Stomach (tissue), 4 donors: Measurements from ENCODE around the gene ABCC1.

Experiments used
- CTCF ChIP-seq, 7 experiments: fragments of 450-650 bp in 4 of 7; fragments of 200-600 bp in 3 of 7; sonication (generic) in 3 of 7; IDR thresholded peaks; one replicate each; pipeline ENCODE4 v1.5.1; 2016 to 2019; ENCODE audit warnings: antibody characterized with exemption in 7 of 7, control low read depth in 2 of 7, mild to moderate bottlenecking in 1 of 7
- EP300 ChIP-seq: sonication (generic); formaldehyde crosslinking; IDR thresholded peaks from one replicate; pipeline ENCODE4 v1.6.1; 2017; ENCODE audit warnings: antibody characterized with exemption
- POLR2A ChIP-seq, 4 donors: fragments of 450-650 bp; IDR thresholded peaks; one replicate each; pipeline ENCODE4 v1.6.1; 2016; ENCODE audit warnings: antibody characterized with exemption in 4 of 4, control low read depth in 2 of 4, mild to moderate bottlenecking in 1 of 4, moderate library complexity in 1 of 4
- POLR2AphosphoS5 ChIP-seq, 3 donors: sonication (generic); formaldehyde crosslinking; IDR thresholded peaks; one replicate each; pipeline ENCODE4 v1.6.1; 2016; ENCODE audit warnings: antibody characterized with exemption in 3 of 3

GRCh38 chr16:15970743-15971439, 21.5 kb downstream of the ABCC1 start:
- TF ChIP-seq CTCF (IDR thresholded peaks at IDR 0.05), result no peak
- no peak for TF ChIP-seq POLR2A (IDR thresholded peaks at IDR 0.05)
- TF ChIP-seq POLR2AphosphoS5 (IDR thresholded peaks at IDR 0.05), result no peak
- TF ChIP-seq EP300, result no peak
